HCT116 (cell line): Measurements from ENCODE around the gene INTS14. TPM values are rescaled to one million over a fixed set of nuclear protein-coding genes. Genes with fewer than 3 reads are reported as not detected.

Source experiments
- ATAC-seq: fragments of 200-7000 bp; cut with Tn5 transposase; 2 replicates; pipeline ENCODE4 v1.9.1; 2020; ENCODE audit warnings: mild to moderate bottlenecking, moderate library complexity
- BruUV-seq: library from RNA; stranded (reverse); fragments of 400-500 nt; replicated peaks from 2 replicates; lab custom pipeline; 2021; lab: Mats Ljungman, UMichigan
- CTCF ChIA-PET: fragments of 300-600 bp; sonication (Branson Sonifier 250); formaldehyde crosslinking; loops from one replicate; lab custom pipeline; 2021; ENCODE audit warnings: antibody characterized with exemption; lab: Charles Lee
- POLR2A ChIA-PET: fragments of 300-600, 350-600 bp; sonication (Branson Sonifier 250); formaldehyde crosslinking; loops from one replicate; lab custom pipeline; 2021; ENCODE audit warnings: antibody characterized with exemption; lab: Charles Lee
- RAD21 ChIA-PET, 2 experiments: fragments of 300-600 bp; sonication (Branson Sonifier 250); formaldehyde crosslinking; loops; one replicate each; lab custom pipeline; 2023; ENCODE audit warnings: low total read pairs in 2 of 2; ENCODE audit not compliant: uncharacterized antibody in 2 of 2, unreplicated experiment in 2 of 2, low non-redundant PET in 1 of 2; lab: Charles Lee
- DNase-seq: peaks from one replicate; pipeline ENCODE4 v3.0.0-alpha.2; 2010; ENCODE audit warnings: low read depth, low spot score
- H2AFZ ChIP-seq: fragments of 200-600 bp; shearing (Covaris generic), sonication (generic); 2 replicates; pipeline ENCODE4 v1.6.1; 2017; ENCODE audit warnings: low read depth, mixed run types, mixed read lengths, antibody characterized with exemption, low read length; ENCODE audit not compliant: poor library complexity, severe bottlenecking
- H3K27ac ChIP-seq: 2 replicates; pipeline ENCODE4 v1.5.1; 2012; ENCODE audit warnings: low read depth, low read length
- H3K27me3 ChIP-seq: fragments of 200-600 bp; sonication (generic); 2 replicates; pipeline ENCODE4 v1.6.1; 2016; ENCODE audit warnings: mixed run types, low read length, mixed read lengths; ENCODE audit not compliant: insufficient read depth
- H3K36me3 ChIP-seq, 2 experiments: fragments of 200-500 bp in 1 of 2; fragments of 200-600 bp in 1 of 2; sonication (Bioruptor generic) in 1 of 2; sonication (generic) in 1 of 2; 2 replicates each; pipeline versions ENCODE4 v1.5.1 to v1.6.1; 2014 to 2016; ENCODE audit warnings: low read length in 2 of 2, inconsistent platforms in 1 of 2, mixed read lengths in 1 of 2, mixed run types in 1 of 2; ENCODE audit not compliant: insufficient read depth in 2 of 2, control insufficient read depth in 1 of 2
- H3K4me1 ChIP-seq, 2 experiments: fragments of 200-600 bp in 1 of 2; sonication (generic) in 1 of 2; 2 replicates each; pipeline versions ENCODE4 v1.5.1 to v1.6.1; 2012 to 2017; ENCODE audit warnings: low read length in 2 of 2, inconsistent platforms in 1 of 2, mild to moderate bottlenecking in 1 of 2, mixed read lengths in 1 of 2, mixed run types in 1 of 2, moderate library complexity in 1 of 2; ENCODE audit not compliant: insufficient read depth in 2 of 2, control insufficient read depth in 1 of 2
- H3K4me2 ChIP-seq: fragments of 200-600 bp; sonication (generic); 2 replicates; pipeline ENCODE4 v1.6.1; 2017; ENCODE audit warnings: mixed run types, low read length, mixed read lengths
- H3K4me3 ChIP-seq, 2 experiments: fragments of 200-600 bp in 1 of 2; sonication (generic) in 1 of 2; replicated peaks in 1 of 2; 2 replicates each; pipeline ENCODE4 v1.5.1; 2011 to 2016; ENCODE audit warnings: low read length in 2 of 2, control low read depth in 1 of 2, low read depth in 1 of 2, mild to moderate bottlenecking in 1 of 2, mixed read lengths in 1 of 2, mixed run types in 1 of 2
- H3K79me2 ChIP-seq: fragments of 200-600 bp; sonication (generic); 2 replicates; pipeline ENCODE4 v1.6.1; 2017; ENCODE audit warnings: mild to moderate bottlenecking, mixed run types, low read length, moderate library complexity, mixed read lengths; ENCODE audit not compliant: insufficient read depth
- H3K9ac ChIP-seq: fragments of 200-600 bp; sonication (generic); 2 replicates; pipeline ENCODE4 v1.6.1; 2016; ENCODE audit warnings: low read length, mixed read lengths
- H3K9me2 ChIP-seq: fragments of 200-600 bp; sonication (generic), shearing (Covaris generic); 2 replicates; pipeline ENCODE4 v1.6.1; 2017; ENCODE audit warnings: mixed run types, mild to moderate bottlenecking, moderate library complexity; ENCODE audit not compliant: insufficient read depth
- H3K9me3 ChIP-seq, 2 experiments: fragments of 200-500 bp in 1 of 2; fragments of 200-600 bp in 1 of 2; sonication (Bioruptor generic) in 1 of 2; sonication (generic) in 1 of 2; 2 replicates each; pipeline ENCODE4 v1.6.1; 2014 to 2017; ENCODE audit warnings: low read length in 2 of 2, mixed read lengths in 2 of 2, inconsistent platforms in 1 of 2, low read depth in 1 of 2, mild to moderate bottlenecking in 1 of 2, mixed run types in 1 of 2, moderate library complexity in 1 of 2; ENCODE audit not compliant: control insufficient read depth in 1 of 2, insufficient read depth in 1 of 2
- H4K20me1 ChIP-seq: fragments of 200-600 bp; sonication (generic), shearing (Covaris generic); 2 replicates; pipeline ENCODE4 v1.6.1; 2017; ENCODE audit warnings: mixed run types, mild to moderate bottlenecking, moderate library complexity; ENCODE audit not compliant: insufficient read depth
- CEBPB ChIP-seq: IDR thresholded peaks from 2 replicates; pipeline ENCODE4 v1.6.1; 2012; ENCODE audit warnings: low read depth
- EGR1 ChIP-seq: IDR thresholded peaks from 2 replicates; pipeline ENCODE4 v1.6.1; 2012; ENCODE audit warnings: low read depth
- ELF1 ChIP-seq: IDR thresholded peaks from 2 replicates; pipeline ENCODE4 v1.6.1; 2012; ENCODE audit warnings: low read depth, borderline replicate concordance
- EZH2 ChIP-seq: fragments of 200-600 bp; sonication (generic); IDR thresholded peaks from 2 replicates; pipeline ENCODE4 v1.6.1; 2017; ENCODE audit warnings: antibody characterized with exemption, mixed run types
- EZH2phosphoT487 ChIP-seq: fragments of 200-600 bp; IDR thresholded peaks from 2 replicates; pipeline ENCODE4 v1.6.1; 2018; ENCODE audit warnings: antibody characterized with exemption, borderline replicate concordance
- JUND ChIP-seq: IDR thresholded peaks from 2 replicates; pipeline ENCODE4 v1.6.1; 2012
- POLR2A ChIP-seq: IDR thresholded peaks from 2 replicates; pipeline ENCODE4 v1.7.0; 2011; ENCODE audit warnings: borderline replicate concordance; ENCODE audit not compliant: insufficient read depth, insufficient read length; ENCODE audit errors: extremely low read depth
- POLR2AphosphoS5 ChIP-seq: IDR thresholded peaks from 2 replicates; pipeline ENCODE4 v1.6.1; 2011; ENCODE audit warnings: mild to moderate bottlenecking, low read depth, low read length, moderate library complexity
- REST ChIP-seq: IDR thresholded peaks from 2 replicates; pipeline ENCODE4 v1.6.1; 2012; ENCODE audit warnings: low read depth
- SP1 ChIP-seq: IDR thresholded peaks from 2 replicates; pipeline ENCODE4 v1.6.1; 2012; ENCODE audit warnings: low read depth
- SRF ChIP-seq: IDR thresholded peaks from 2 replicates; pipeline ENCODE4 v1.6.1; 2012; ENCODE audit warnings: low read depth
- TCF7L2 ChIP-seq: IDR thresholded peaks from 2 replicates; pipeline ENCODE4 v1.7.0; 2011; ENCODE audit warnings: borderline replicate concordance, inconsistent platforms; ENCODE audit not compliant: insufficient read depth, insufficient read length; ENCODE audit errors: extremely low read depth
- YY1 ChIP-seq: IDR thresholded peaks from 2 replicates; pipeline ENCODE4 v1.6.1; 2011; ENCODE audit warnings: low read length, low read depth, moderate library complexity, mild to moderate bottlenecking; ENCODE audit not compliant: insufficient replicate concordance; ENCODE audit errors: extremely low read depth
- ZNF274 ChIP-seq: fragments of 200-500 bp; sonication (Bioruptor generic); IDR thresholded peaks from 2 replicates; pipeline ENCODE4 v1.6.1; 2014; ENCODE audit warnings: mild to moderate bottlenecking, low read depth, low read length, inconsistent platforms
- intact Hi-C: fragments of 100-400 bp; cut with micrococcal nuclease; formaldehyde crosslinking; loops from 2 replicates; pipeline ENCODE4 v1.10.0; 2022
- total RNA-seq: library from RNA; stranded (reverse); gene quantifications from one replicate; pipeline ENCODE4 v1.2.1, GENCODE V29; 2021; ENCODE audit not compliant: unreplicated experiment
- TF ChIP-seq, protein P1 (sequence below): IDR thresholded peaks from 2 replicates; pipeline ENCODE4 v1.6.1; 2012
- TF ChIP-seq, protein P2 (sequence below): IDR thresholded peaks from 2 replicates; pipeline ENCODE4 v1.6.1; 2012

Gene INTS14
- total RNA-seq, 1 experiment from 2014 or later: 50.1 TPM

DNA sequence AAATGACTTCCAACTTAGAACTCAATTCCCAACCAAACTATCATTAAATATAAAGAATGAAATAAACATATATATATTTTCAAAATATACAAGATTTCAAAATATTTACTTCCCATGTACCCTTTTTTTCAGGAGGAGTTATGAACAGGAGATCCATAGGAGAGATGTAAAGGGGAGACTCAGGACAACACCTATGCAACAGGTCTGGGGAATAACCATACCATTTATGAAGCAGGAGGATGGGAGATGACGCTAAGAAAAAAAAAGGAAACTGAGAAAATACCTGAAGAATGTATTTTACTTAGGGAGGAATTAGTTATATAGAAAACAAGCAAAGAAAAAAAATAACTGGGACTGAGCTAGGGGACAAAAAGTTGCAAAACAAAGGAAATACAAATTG is 23.8 kb downstream of the INTS14 start:
- no peak overlapping the region for H3K4me2 ChIP-seq
- H3K36me3 ChIP-seq: peaks cover 24 to 31% of the 10 kb centered on the region in 2 experiments
- ChIA-PET CTCF (no interaction called here), RAD21 (no interaction called here), POLR2A (no interaction called here)
- no peak overlapping the region for H3K27ac ChIP-seq
- intact Hi-C loops: no loop called here
- H3K4me1 ChIP-seq: no peaks in the 10 kb centered on the region
- H3K4me3 ChIP-seq: no peak overlapping the region
- no peaks in the 10 kb centered on the region for H3K9me2 ChIP-seq
- no peaks in the 10 kb centered on the region for H3K79me2 ChIP-seq
- no TSS peak for BruUV-seq
- TF ChIP-seq POLR2AphosphoS5 (no peak), ELF1 (no peak), SRF (no peak), EZH2 (no peak), ZNF274 (no peak), TCF7L2 (no peak), YY1 (no peak), SP1 (no peak), REST (no peak), JUND (no peak), EGR1 (no peak), CEBPB (no peak), POLR2A (no peak), EZH2phosphoT487 (no peak)
- TF ChIP-seq, protein P1, sequence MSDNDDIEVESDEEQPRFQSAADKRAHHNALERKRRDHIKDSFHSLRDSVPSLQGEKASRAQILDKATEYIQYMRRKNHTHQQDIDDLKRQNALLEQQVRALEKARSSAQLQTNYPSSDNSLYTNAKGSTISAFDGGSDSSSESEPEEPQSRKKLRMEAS: no peak
- TF ChIP-seq, protein P2, sequence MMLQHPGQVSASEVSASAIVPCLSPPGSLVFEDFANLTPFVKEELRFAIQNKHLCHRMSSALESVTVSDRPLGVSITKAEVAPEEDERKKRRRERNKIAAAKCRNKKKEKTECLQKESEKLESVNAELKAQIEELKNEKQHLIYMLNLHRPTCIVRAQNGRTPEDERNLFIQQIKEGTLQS: no peak
- no peak overlapping the region for H3K9ac ChIP-seq
- no peaks in the 10 kb centered on the region for H4K20me1 ChIP-seq
- no peaks in the 10 kb centered on the region for H3K27me3 ChIP-seq
- no peaks in the 10 kb centered on the region for H3K9me3 ChIP-seq
- ATAC-seq (no peak), DNase-seq (no peak)
- no peak overlapping the region for H2AFZ ChIP-seq
